ENCODE results near the gene CYP11A1.

CYP11A1 gene

GRCh38 chr15:74387621-74388362, 20.3 kb upstream of the CYP11A1 start:
- no peak overlapping the region for H3K4me3 ChIP-seq (ENCODE audit: low read depth, low read length)
- DNase-seq (ENCODE audit: low read depth): no peak
- no peak for TF ChIP-seq CTCF (conservative IDR thresholded peaks at IDR 0.05; ENCODE audit: low read depth, low read length)

DNA sequence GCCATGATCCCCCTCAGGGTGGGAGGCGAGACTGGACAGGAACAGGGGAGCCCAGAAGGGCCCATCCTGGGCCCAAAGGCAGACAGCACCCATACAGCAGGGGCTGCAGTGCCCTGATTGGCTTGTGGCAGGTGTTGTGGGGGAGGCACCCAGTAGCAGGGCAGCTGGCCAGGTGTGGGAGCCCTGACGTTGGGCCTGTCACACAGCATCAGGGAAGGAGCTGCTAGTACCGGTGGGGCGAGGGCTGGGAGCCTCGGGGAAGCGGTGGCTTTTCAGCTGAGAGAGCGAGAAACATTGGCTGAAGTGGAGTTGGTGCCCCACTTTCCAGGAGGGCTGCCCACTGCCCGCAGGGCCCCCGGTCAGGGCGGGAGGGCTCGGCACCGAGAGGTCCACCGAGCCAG, 19.7 kb upstream of the CYP11A1 start:
- no peak for DNase-seq (ENCODE audit: low read depth)
- no peak for TF ChIP-seq CTCF (conservative IDR thresholded peaks at IDR 0.05; ENCODE audit: low read depth, low read length)
- no peak overlapping the region for H3K4me3 ChIP-seq (ENCODE audit: low read depth, low read length)

- no peak for DNase-seq (ENCODE audit: low read depth)
- H3K4me3 ChIP-seq (ENCODE audit: low read depth, low read length): no peak overlapping the region
- TF ChIP-seq CTCF (conservative IDR thresholded peaks at IDR 0.05; ENCODE audit: low read depth, low read length): no peak
Measured at GRCh38 chr15:74386496-74387140, 19.2 kb upstream of the CYP11A1 start.

DNA sequence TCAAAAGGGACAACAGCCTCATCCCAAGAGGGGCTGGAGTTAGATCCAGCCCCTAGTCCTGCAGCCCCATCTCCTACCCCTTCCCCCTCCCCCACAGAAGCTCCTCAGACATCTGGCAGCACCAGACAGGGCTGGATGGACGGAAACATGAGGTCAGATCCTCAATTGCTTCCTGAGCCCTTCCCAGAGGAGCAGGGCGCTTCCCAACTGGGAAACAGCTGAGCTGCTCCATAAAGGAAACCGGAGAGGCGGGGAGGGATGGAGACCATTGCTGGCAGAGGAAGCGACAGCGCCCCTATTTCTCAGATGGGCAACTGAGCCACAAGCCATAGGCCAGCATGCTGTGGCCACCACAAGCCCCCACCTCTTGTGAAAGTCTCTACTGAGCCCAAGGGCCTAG, 18.3 kb upstream of the CYP11A1 start:
- no peak overlapping the region for H3K4me3 ChIP-seq (ENCODE audit: low read depth, low read length)
- DNase-seq (ENCODE audit: low read depth): no peak
- TF ChIP-seq CTCF (conservative IDR thresholded peaks at IDR 0.05; ENCODE audit: low read depth, low read length): no peak

DNA sequence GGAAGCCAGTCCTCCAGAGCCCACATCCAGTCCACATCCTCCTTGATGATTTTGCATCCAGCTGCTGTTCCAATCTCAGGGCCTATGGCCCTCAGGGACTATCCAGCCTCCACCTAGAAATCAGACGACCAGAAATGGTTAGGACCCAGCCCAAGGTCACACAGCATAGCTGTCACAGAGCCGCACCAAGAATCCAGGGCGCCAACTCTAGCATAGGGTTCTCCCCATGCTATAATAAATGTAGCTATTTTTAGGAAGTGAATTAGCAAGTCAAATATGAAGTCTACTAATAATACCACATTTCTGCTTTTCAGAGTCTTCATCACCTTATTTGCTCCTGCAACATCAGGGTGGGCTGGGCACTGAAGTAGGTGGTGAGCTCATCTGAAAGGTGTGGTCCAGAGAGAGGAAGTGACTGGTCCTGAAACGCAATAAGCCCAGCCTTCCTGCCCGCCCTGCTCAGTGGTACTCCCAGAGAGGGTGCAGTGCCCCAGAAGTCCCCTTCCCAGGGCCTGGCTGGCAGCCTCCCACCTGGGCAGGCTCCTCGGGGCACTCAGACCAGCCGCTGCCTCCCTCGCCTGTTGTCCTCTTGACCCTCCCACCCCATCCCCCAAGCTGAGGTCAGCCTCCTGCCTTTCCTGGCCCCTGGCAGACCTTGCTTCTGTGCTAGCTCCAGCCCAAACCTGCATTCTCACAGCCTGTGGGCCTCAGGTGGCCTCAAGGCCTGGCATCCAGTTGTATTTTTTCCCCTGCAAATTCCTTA, 17.6 kb upstream of the CYP11A1 start:
- TF ChIP-seq CTCF (conservative IDR thresholded peaks at IDR 0.05; ENCODE audit: low read depth, low read length): no peak
- H3K4me3 ChIP-seq (ENCODE audit: low read depth, low read length): no peak overlapping the region
- DNase-seq (ENCODE audit: low read depth): no peak

- no peak for DNase-seq (ENCODE audit: low read depth)
- no peak for TF ChIP-seq CTCF (conservative IDR thresholded peaks at IDR 0.05; ENCODE audit: low read depth, low read length)
- H3K4me3 ChIP-seq (ENCODE audit: low read depth, low read length): no peak overlapping the region
Measured at GRCh38 chr15:74384566-74384880, 17.1 kb upstream of the CYP11A1 start.
